GM18909 (cell line): ENCODE measurements around the gene RHBDL1.
"Not testable (repeated sequence)": the region's sequence is repeated elsewhere in the genome, so short reads cannot be mapped to it uniquely, and the experiment has no call there.

ENCODE experiments used
- ATAC-seq: cut with Tn5 transposase; IDR thresholded peaks from one replicate; pipeline ENCODE4 v1.9.1; 2021; ENCODE audit warnings: mild to moderate bottlenecking; ENCODE audit not compliant: unreplicated experiment, poor library complexity

RHBDL1 gene

GRCh38 chr16:704047-704446, 28.6 kb downstream of the RHBDL1 start:
- ATAC-seq: no peak

DNA sequence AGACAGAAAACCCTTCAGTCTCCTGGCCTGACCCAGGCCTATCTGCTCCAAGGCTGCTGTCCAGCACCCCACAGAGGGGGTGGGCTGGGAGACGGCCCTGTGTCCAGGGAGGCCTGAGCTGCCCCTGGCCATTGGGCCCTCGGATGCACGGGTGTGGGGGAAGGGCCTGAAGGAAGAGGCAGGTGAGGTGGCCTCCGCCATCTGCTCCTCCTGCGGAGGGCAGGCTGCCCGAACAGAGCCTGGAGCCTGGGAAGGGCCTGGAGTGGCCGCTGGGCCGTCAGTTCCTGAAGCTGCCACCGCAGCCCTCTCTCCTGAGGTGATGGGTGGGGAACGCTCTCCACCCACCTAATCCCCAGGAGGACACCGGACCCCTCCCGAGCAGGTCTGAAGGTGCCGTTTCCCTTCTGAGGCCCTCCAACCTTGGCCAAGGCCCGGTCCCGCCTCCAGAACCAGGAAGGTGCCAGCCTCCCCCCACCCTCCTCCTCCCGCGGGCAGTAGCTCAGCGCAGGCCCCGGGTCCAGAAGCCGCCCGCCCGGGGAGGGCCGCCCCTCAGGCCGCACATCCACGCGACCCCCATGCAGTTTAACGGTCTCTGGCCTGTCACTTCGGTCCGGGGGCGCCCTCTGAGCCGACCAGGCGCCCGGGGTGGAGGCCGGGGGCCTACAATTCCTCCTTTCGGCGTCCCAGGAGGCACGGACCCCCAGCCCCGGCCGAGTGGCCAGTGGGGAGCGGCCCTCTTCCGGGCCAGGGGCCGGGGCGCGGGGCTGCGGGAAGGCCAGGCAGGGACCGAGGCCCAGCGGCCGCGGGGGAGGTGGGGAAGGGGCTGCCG, 29.3 kb downstream of the RHBDL1 start:
- ATAC-seq: no peak

DNA sequence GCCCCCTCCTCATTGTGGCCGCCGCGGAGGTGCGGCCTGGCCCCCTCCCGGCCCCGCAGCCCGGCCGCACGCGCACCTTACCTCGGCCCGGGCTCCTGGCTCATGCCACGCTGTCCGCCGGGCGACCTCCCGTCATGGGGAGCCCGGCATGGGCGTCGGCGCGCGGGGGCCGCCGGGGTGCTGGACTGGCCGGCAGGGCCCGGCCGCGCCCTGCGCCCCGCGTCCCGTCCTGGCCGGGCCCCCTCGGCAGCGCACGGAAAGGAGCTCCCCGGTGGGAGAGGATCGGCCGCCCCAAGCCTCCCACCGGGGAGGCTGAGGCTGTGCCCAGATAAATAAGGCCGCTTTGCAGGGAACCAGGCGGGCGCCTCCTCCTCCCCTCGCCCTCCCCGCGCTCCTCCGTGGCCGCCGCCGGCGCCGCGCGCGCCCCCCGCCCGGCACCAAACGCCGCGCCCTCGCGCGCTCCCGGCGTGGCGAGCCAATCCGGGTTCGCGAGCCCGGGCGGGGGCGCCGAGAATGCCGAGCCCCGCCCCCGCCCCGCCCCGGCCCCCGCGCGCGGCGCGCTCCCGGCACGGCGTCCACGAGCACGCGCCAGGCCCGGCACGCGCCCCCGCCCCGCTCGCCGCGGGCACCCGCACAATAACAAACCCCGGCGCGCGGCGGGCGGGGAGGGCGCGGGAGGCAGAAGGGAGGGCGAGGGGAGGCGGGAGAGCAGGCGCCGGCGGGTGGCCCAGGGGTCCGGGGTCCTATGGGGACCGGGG, 30.1 kb downstream of the RHBDL1 start, which contains the start of gene FBXL16:
FBXL16 (minus strand) TSS at position 371 of the 758 bp plus-strand sequence. CDS start 8,396 bp downstream, outside the sequence.
- ATAC-seq: no peak

DNA sequence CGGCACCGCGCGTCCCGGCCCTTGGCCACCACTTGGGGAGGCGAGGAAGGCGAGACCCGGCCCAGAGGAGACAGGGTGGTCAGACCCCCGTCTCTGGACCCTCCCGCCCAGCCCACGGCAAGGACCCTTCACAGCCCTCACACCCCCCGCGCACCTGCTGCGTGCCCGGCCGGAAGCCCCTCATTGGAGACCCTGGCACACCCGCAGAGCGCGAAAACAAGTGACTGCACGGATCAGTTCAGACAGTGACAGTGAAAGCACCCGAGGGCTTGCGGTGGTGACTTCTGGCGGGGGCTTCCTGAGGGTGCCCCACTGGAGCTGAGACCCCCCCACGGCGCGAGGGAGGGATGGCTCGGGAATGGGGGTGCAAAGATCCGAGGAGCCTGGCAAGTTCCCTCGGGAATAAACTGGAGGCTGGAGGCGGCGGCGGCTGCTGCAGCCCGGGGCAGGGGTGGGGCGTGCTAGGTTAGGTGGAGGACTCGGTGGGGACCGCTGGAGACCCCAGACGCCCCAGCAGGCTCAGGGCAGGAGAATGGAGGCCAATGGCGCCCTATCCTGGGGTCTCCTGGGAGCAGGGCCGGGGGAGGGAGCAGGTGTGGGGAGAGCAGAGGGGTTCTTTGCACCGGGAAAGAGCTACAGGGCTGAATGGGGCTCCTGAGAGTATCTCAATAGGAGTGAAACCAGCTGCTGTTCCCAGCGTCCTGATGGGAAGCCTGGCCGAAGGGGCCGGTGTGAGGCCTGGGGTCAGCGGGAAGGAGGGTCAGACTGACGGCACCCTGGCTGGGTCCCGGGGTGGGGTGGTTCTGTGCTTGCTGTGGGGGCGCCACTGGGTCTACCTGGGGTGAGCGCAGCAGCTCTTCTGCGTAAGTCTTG, 31.0 kb downstream of the RHBDL1 start:
- no peak for ATAC-seq

GRCh38 chr16:707062-707538, 31.6 kb downstream of the RHBDL1 start:
- ATAC-seq: no peak

- ATAC-seq: no peak
These were observed 32.5 kb downstream of the RHBDL1 start for GRCh38 chr16:708019-708418.

- no peak for ATAC-seq
These were observed 33.5 kb downstream of the RHBDL1 start for GRCh38 chr16:708959-709358.

- ATAC-seq: no peak
These were observed 34.4 kb downstream of the RHBDL1 start for GRCh38 chr16:709566-710499.

GRCh38 chr16:710500-711075, 35.1 kb downstream of the RHBDL1 start:
- ATAC-seq: no peak

- no peak for ATAC-seq
These were observed 35.6 kb downstream of the RHBDL1 start for GRCh38 chr16:711084-711483.

DNA sequence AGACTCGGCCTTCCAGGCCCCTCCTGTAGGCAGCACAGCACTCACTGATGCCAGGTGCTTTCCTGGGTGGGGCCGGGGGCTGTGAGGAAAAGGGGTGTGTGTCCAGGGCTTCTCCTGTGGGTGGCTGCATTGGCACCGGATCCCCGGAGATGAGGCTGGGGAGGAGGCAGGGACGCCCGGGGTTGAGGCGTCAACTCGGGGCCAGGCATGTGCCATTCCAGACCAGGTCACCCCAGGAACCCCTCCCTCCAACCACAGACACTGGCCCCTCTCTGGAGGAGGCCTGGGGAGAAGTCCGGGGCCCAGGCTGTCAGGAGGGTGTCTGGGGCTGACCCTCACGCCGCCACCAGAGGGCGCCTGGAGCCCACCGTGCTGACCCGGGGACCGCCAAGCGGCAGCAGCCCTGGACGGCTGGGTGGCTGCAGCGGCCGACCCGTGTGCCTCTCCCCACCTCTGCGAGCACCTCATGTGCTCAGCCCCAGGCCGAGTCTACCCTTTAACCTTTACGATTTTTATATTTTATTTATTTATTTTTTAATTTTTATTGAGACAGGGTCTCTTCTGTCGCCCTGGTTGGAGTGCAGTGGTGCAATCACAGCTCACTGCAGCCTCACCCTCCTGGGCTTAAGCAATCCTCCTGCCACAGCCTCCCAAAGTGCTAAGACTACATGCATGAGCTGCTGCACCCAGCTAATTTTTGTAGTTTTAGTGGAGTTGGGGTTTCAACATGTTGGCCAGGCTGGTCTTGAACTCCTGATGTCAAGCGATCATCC, 36.3 kb downstream of the RHBDL1 start:
- ATAC-seq: no peak

- not testable (repeated sequence) for ATAC-seq
These were observed 37.3 kb downstream of the RHBDL1 start for GRCh38 chr16:712740-713250.

DNA sequence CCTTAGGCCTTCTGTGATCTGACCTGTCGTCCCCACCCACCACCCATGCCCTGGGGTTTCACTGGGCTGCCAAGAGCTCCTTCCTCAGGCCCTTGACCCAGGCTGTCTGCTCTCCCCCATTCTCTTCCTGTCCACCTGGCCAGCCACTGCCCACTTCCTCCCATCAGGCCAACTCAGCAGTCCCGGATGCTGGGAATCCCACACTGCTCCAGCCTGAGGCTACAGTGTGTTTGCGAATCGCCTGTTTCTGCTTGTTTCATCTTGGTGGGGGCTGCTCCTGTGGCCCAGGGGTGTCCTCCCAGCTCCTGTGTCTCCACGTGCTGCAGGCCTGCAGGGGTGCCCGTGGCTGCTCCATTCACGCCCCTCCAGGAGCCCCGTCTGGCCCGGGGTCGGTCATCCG, 38.6 kb downstream of the RHBDL1 start:
- ATAC-seq: no peak

DNA sequence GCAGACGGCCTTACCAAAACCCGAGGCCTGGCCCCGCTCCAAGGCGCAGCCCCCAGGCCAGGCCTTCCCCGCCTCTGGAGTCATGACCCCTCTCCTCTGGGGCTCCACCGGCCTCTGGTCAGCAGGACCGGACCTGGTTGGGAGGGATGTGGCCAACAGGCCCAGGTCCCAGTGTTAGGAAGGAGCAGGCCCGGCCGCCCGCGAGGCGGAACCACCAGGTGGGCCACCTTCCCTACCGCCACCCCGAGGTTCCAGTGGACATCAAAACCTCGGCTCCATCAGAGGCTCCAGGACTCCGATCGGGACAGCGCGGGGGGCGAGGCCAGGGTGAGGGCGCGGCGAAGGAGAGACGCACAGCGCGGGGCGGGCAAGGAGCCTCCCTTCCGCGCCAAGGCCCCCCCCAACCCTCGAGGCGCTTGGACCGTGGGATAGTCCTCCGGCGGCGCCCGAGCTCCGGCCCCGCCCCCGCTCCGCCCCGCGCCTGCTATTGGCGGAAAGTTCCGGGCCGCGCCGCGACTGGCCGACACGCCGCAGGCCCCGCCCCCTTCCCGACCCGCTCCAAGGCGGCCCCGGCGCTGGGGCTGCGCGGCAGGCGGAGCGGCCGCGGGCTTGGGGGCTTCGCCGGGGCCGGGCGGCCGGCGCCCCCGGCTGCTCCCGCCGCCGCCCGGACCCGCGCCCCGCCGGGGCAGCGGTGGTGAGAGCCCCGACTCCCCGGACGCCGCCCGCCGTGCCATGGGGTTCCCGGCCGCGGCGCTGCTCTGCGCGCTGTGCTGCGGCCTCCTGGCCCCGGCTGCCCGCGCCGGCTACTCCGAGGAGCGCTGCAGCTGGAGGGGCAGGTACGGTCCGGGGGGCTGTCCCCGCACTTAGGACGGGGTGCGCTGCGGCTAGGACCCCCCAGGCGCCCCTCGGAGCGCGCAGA, 39.3 kb downstream of the RHBDL1 start, which contains the start of gene METRN:
METRN (plus strand) TSS at position 561 of the 919 bp plus-strand sequence; CDS start at position 733, 172 bp downstream.
- peak; percentile 79 for ATAC-seq

- ATAC-seq: peak; percentile 17
These were observed 40.2 kb downstream of the RHBDL1 start for GRCh38 chr16:715477-716199.

DNA sequence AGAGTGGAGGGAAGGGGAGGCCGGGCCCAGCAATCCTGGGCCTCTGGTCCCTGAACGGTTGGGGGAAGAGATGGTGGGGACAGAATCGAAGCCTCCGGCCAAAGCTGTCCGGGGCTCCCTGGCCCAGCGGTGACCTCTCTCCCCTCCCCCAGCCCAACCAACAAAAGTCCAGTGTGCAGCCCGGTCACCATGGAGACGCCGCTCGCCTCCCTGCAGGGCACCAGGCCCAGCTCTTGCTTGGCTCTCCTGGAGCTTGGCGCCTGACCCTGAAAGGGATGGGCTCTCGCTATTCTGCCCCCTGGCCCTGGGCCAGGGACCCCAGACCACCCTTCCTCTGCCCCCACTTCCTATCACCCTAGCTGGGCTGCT, 40.7 kb downstream of the RHBDL1 start:
- ATAC-seq: no peak
